T-helper 2 cell treated with Interferon-gamma antibody and Interleukin-4, amounts not matched to agents 100 ng/mL and 5 ng/mL, for 36 hours (primary cell): ENCODE results near the gene ACTRT2. TPM values are rescaled to one million over a fixed set of nuclear protein-coding genes. Genes with fewer than 3 reads are reported as not detected.

Source experiments
- intact Hi-C: fragments of 100-400 bp; cut with micrococcal nuclease; formaldehyde crosslinking; loops from one replicate; pipeline ENCODE4 v1.15.1; 2023
- total RNA-seq: library from RNA; stranded (reverse); gene quantifications from 2 replicates; pipeline ENCODE4 v1.2.3, GENCODE V29; 2022

The ACTRT2 gene
- total RNA-seq, 1 donor from 2014 or later = not detected

GRCh38 chr1:3052501-3052900, 31.2 kb downstream of the ACTRT2 start:
- intact Hi-C loops = no loop called here

GRCh38 chr1:3053366-3053980, 32.2 kb downstream of the ACTRT2 start:
- intact Hi-C loops = no loop called here

- intact Hi-C loops = no loop called here
These were observed 32.7 kb downstream of the ACTRT2 start for GRCh38 chr1:3053986-3054385.

GRCh38 chr1:3054474-3054873, 33.2 kb downstream of the ACTRT2 start:
- intact Hi-C loops = no loop called here

GRCh38 chr1:3055051-3055450, 33.8 kb downstream of the ACTRT2 start:
- intact Hi-C loops = no loop called here

- intact Hi-C loops = no loop called here
These were observed 35.4 kb downstream of the ACTRT2 start for GRCh38 chr1:3056641-3057040.

- intact Hi-C loops = no loop called here
These were observed 37.2 kb downstream of the ACTRT2 start for GRCh38 chr1:3058263-3059030.

GRCh38 chr1:3060127-3060526, 38.9 kb downstream of the ACTRT2 start:
- intact Hi-C loops = no loop called here

- intact Hi-C loops = no loop called here
These were observed 39.6 kb downstream of the ACTRT2 start for GRCh38 chr1:3060601-3061551.

GRCh38 chr1:3061566-3061965, 40.3 kb downstream of the ACTRT2 start:
- intact Hi-C loops = no loop called here

- intact Hi-C loops = no loop called here
These were observed 40.8 kb downstream of the ACTRT2 start for GRCh38 chr1:3061981-3062615.

GRCh38 chr1:3062616-3063378, 41.5 kb downstream of the ACTRT2 start:
- intact Hi-C loops = no loop called here

- intact Hi-C loops = no loop called here
These were observed 42.4 kb downstream of the ACTRT2 start for GRCh38 chr1:3063379-3064295.

GRCh38 chr1:3064296-3064850, 43.1 kb downstream of the ACTRT2 start:
- intact Hi-C loops = no loop called here

- intact Hi-C loops = no loop called here
These were observed 43.6 kb downstream of the ACTRT2 start for GRCh38 chr1:3064901-3065300.

GRCh38 chr1:3065396-3065795, 44.1 kb downstream of the ACTRT2 start:
- intact Hi-C loops = no loop called here

- intact Hi-C loops = no loop called here
These were observed 44.5 kb downstream of the ACTRT2 start for GRCh38 chr1:3065797-3066196.

- intact Hi-C loops = no loop called here
These were observed 45.0 kb downstream of the ACTRT2 start for GRCh38 chr1:3066250-3066711.

- intact Hi-C loops = no loop called here
These were observed 45.6 kb downstream of the ACTRT2 start for GRCh38 chr1:3066826-3067225.
